GM21447 (cell line): ENCODE results near the gene FOXA3.

Source experiments
- ATAC-seq: cut with Tn5 transposase; IDR thresholded peaks from one replicate; pipeline ENCODE4 v1.9.1; 2021; ENCODE audit not compliant: unreplicated experiment

The FOXA3 gene

DNA sequence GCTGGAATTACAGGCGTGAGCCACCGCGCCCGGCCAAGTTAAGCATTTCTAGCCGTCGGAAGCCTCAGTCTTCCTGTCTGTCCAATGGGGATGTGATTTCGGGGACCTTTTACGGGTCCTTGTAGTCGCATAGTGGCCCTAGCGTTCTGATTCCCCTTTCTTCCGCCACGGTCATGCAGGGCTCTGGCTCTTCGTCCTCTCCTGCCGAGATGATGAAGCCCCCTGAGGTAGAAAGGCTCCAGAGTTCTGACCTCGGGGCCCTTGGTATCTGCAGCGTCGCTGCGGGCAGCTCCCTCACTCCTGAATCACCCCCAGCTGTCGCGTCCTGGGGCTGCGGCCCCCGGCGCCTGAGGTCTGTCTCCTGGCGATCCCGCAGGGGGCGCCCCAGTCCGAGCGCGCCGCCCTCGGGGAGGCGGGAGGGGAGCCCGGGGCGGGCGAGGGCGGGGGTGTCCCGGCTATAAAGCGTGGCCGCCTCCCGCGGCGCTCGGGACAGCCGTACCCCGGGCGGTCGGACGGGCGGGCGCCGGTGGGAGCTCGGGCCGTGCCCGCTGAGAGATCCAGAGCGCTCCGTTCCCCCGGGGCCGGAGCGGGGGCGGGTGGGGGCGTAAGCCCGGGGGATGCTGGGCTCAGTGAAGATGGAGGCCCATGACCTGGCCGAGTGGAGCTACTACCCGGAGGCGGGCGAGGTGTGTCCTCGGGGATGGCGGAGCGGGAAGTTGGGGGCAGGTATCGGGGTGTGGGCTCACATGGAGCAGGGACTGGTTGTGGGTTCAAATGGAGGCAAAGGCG, at the start of gene FOXA3:
Gene FOXA3 (plus strand): TSS at position 487 of the 789 bp plus-strand sequence. CDS start 131 bp downstream, at position 618.
- peak; percentile 42 for ATAC-seq

DNA sequence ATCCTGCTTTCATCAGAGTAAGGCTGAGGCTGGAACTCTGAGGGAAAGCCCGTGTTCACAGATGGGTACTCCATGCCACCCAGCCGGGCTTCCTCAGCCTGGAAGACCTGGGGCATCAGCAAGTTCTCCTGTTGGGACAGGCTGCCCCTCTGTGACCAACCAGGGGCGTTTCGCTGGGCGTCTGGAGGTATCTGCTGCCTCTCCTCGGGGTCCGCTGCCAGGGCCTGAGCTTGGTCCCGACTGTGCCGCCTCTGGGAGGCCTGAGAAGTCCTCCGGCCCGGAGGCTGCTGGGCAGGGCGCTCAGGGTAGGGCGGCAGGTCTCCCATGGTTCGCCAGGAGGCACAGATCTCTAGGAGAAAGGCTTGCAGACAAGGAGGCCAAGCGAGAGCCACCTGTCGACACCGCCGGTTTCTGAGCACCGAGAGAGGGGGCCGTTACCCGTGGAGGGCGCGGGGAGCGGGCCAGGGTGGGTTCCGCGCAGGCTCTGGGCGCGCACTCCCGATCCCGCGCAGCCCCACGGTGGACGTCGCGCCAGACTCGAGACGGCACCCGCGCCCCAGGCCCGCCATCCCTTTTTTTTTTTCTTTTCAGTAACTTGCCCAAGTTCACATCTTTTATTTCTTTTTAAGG, 49.2 kb upstream of the FOXA3 start, which contains the start of gene RSPH6A:
Gene RSPH6A (minus strand): TSS at position 458 of the 630 bp plus-strand sequence. CDS start 132 bp downstream, at position 326.
- ATAC-seq, result no peak

DNA sequence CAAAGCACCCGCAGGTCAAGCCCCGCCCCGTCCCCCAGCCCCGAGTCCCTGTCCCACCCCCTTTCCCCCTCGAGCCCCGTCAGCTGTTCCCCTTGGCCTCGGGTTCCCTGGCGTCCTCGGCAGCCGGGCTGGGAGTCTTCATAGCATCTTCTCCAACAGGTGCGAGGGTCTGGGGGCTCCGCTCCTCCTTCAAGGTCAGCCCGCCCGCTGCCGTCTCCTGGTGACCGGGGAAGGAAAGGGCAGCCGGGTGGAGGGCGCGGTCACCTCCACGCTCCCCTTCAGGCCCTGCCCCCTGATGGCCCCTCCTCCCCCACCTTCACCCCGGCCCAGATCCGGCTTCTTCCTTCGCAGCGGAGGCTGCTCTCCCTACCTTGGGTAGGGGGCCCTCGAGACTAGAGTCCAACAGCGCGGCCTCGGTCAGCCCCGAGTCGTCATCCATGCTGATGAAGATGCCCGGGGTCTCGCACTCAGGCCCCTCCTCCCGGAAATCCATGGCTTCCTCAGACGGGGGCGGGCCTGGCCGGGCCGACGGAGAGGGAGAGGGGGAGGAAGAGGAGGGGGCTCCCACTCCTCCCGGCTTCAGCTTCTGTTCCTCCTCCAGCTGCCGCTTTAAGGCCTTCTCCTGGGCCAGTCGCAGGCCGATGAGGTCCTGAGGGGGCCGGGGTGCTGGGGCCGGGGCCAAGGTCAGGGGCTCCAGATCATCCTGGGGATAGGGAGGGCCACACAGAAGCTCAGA, 48.5 kb upstream of the FOXA3 start:
- ATAC-seq, result no peak

DNA sequence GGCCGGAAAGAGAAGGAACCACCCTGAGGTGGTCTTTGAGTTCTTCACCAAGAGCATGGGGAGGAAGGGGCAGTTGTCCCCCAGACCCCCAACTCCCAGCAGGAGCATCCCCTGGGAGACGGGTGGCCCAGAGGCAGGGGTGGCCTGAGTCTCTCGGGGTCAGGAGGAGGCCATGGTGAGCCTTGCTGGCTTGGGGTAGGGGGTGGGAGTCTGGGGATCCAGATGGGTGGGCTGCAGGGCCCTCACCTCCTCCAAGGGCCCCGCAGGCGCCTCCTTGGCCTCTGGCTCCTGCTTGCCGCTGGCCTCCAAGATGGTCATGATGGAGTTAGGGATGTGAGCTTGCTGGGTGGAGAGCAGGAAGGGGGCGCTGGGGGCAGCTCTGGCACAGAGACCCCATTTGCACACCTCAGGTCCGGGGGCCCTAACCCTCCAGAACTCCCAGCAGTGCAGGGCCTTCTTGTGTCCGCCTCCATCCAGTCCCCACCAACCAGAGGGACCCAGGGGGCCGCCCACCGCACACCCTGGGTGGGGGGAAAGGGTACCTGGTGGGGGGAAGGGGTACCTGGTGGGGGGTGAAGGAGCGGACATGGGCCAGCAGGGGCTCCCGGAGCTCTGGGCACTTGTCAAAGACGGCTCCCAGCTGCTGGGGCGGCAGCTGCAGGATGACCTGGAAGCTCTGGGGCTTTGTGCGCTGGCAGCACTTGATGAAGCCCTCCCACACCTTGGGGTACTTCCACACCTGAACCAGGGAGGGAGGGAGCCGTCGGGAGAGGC, 47.7 kb upstream of the FOXA3 start:
- no peak for ATAC-seq

DNA sequence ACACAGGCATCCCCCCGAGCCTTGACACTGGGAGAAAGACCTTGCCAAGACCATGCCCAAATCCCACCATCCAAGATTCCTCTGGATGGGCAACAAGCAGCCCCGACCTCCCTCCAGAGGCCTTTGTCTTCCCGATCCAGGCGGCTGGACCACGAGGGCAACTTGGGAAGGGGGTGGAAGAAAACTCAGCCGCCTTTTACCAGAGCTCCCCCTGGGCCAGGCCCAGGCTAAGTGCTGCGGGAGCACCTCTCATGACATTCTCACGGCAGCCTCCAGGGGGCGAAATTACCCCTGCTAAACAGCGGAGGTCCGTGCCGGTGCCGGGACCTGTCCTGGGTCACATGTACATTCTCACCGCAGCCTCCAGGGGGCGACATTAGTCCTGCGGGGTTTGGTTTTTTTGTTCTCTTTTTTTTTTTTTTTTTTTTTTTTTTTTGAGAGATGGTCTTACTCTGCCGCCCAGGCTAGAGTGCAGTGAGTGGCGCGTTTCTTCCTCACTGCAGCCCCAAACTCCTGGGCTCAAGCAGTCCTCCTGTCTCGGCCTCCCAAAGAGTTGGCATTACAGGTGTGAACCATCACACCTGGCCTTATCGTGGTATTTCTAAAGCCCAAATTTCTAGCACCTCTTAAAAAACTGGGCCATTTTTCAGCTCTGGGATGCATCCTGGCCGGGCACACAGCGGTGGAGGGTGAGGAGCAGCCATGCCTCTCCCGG, 47.0 kb upstream of the FOXA3 start:
- ATAC-seq, result peak; percentile 88

DNA sequence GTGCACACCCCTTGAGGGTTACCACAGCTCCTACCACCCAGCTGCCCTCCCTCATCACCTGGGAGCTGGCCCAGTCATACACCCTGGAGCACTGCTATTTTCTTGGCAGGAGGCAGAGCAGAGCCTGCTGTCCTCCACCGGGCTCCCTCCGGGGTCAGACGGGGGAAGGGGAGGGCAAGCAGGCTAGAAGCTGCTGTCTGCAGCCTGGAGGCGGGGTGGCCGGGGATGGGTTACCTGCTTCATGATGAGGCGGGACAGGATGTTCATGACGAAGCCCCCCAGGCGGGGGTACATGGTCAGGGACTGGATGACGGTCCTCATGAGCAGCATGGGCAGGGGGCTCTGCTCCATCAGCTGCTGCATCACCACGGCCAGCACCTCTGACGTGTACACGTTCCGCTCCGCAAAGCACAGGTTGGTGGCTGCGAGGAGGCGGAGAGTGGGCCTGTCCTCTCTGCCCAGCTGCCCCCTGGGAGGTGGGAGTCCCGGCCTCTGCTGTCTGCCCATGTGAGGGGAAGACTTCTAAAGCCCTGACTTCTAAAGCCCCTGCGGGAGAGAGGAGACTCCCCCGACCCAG, 46.3 kb upstream of the FOXA3 start:
- no peak for ATAC-seq

DNA sequence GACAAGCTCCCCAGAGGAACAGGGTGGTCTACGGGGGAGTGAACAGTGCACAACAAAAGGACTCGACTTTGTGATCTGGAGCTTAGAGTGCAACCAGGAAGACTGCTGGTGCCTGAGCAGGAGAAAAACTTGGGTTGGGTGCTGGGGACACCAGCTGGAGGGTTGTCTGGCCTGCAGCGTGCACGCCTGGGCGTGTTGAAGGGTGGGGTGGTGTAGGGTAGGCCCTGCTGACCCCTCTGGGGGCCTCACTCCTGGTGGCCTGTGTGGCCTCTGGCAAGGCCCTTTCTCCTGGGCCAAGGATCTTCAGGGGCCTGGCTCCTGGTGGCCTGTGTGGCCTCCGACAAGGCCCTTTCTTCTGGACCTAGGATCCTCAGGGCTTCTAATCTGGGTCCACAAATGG, 44.4 kb upstream of the FOXA3 start:
- no peak for ATAC-seq

DNA sequence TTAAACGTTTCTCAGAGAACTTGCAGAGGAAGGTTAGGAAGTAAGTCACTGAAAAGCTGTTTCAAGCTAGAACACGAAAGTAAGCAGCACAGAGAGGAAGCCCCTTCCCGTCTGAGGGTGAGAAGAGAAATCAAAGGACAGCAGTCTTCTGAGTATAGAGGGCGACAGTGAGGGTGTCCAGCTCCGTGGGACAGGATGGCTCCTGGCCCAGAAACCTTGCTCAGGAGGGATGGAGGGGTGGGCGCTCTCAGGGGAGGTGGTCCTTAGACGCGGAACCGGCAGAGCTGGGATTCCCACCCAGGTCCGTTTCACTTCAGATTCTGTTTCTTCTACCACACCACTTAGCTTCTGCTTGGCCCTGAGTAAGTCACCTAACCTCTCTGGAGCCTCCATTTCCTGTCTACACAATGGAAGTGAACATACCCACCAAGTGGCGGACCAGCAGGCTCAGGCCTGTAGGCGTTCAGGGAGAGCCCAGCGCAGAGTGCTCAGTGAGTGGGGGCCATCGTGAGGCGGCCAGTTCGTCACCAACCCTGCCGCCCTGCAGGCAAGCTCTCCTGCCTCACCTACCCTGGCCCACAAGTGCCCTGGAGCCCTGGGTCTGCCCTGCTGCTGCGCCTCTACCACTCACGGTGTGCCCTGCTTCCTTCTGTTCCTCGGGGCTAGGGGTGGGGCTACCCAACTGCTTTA, 43.6 kb upstream of the FOXA3 start:
- no peak for ATAC-seq

DNA sequence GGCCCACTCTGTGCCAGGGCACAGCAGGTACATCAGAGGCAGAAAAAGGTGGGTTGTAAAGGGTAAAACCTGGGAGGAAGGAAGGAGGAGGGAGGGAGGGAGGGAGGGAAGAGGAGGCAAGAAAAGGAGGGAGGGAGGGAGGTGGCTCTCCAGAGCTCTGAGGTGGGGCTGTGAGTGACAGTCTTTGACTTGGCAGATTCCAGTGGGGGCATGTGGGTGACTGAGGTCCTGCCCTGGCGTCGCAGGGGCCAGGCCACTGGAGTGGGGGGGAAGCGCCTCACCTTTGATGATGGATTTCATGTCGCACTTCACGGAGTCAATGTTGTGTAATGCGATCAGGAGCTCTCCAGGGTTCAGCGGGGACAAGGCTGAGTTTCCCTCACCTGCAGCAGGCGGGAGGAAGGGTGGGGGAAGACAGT, 43.0 kb upstream of the FOXA3 start:
- ATAC-seq, result no peak

DNA sequence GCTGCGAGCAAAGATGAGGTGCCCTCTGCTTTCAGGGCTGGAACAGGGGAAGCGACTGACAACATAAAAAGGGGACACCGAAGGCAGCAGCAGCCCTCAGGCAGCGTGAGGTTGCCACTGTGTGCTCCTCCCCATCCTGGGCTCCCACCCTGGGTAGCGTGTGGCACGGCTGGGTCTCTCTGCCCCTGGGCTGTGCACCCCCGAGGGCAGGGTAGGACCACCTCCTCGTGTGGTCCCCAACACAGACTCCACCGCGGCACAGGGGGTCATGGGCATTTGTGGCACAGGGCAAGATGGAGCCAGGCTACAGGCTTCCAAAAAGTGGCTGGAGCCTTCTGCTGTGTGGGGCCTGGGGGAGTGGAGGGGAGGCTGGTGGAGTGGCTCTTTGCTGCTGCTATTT, 42.6 kb upstream of the FOXA3 start:
- no peak for ATAC-seq

DNA sequence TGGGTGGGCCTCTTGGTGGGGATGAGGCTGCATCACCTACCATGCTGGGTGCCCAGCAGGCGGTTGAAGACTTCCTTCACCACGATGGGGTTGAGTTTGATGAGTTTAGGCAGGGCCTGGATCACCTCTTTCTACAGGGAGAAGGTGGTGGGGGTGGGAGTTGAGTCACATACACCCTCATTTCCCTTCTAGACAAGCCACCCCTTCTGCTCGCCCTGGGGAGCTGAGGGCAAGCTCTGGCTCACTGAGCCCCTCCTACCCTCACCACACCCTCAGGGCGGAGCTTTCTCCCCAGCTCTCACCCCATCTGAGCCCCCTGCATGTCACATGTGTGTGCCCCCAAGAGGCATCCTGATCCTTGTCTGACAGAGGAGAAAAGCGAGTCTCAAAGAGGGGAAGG, 41.4 kb upstream of the FOXA3 start:
- ATAC-seq, result no peak

DNA sequence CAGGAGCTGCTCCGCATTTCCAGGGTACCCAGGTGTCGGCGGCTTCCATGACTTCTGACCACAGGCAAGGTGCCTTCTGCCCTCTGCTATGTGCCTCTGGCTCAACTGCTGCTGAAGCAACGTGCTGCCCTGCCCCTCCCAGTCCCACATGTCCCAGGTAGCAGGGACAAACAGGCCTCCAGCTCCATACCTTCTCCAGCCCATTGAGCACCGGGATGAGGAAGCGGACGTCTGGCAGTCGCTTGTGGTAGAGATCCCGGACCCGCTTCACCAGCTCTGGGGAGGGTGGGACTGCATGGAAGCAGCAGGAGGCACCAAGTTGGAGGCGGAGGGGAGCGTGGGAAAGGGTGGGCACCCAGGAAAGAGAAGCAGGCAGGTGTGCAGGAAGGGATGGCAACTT, 40.9 kb upstream of the FOXA3 start:
- ATAC-seq, result no peak

DNA sequence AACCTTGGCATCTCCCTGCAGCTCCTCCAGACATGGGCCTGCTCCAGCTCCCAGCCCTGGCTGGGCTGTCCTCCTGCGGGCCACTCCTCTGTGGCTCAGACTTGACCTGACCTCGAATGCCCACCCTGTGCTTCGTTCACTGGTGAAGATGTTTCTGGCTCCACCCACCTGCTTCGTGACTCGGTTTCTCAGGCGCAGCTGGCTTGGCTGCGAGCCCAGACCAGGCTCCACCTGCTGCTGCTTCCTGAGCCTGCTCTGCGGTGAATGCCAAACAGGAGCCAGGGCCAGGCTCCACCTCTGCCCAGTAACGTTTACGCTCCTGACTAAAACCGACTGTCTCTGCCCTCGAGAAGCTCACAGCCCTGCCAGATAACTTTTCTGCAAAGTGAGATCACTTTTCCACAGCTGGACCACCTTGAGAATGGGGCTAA, 40.1 kb upstream of the FOXA3 start:
- ATAC-seq, result no peak

DNA sequence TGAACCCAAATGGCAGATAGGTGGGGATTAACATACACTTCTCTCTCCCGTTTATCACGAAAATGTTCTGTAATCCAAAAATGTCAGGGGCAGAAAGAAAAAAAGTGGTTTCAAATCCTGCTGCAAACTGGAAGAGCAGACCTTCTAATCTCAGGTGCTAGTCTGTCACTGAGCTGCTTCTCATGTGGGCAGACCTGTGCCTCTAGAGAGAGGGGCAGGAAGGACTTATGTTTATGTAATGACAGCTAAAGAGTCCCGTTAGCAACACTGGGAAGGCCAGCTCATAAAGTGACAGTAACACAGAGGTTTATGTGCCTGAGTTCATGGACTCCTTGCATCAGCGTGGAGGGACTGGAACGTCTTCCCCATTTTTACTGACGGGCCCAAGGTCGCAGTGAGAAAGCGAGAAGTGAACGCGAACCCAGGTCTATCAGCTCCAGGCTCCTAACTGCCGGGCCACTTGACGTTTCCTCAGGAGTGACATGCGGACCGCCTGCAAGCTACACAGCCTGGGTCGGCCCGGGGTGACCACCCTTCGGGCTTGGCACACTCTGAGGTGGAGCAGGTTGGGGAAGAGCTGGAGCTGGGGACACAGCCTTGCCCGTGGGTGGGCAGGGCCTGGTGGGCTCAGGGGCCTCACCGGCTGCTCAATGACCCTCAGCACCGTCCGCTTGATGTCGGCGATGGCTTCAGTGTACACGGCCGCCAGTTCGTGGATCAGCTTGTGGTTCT, 39.4 kb upstream of the FOXA3 start:
- no peak for ATAC-seq

DNA sequence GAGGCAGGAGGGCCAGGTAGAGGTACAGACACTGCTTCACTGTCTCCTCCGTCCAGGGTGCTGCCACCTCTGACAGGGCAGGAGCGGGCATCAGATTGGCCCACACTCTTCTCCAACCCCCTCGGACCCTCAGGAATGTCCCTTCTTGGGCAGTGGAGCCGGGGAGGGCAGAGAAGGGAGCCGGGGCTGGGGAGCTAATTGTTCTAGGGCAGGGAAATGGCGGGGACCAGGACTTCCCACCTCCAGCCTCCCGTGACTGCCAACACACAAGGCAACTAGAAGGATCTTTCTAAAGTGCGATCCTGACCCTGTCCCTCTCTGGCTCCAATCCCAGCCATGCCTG, 38.9 kb upstream of the FOXA3 start:
- no peak for ATAC-seq

DNA sequence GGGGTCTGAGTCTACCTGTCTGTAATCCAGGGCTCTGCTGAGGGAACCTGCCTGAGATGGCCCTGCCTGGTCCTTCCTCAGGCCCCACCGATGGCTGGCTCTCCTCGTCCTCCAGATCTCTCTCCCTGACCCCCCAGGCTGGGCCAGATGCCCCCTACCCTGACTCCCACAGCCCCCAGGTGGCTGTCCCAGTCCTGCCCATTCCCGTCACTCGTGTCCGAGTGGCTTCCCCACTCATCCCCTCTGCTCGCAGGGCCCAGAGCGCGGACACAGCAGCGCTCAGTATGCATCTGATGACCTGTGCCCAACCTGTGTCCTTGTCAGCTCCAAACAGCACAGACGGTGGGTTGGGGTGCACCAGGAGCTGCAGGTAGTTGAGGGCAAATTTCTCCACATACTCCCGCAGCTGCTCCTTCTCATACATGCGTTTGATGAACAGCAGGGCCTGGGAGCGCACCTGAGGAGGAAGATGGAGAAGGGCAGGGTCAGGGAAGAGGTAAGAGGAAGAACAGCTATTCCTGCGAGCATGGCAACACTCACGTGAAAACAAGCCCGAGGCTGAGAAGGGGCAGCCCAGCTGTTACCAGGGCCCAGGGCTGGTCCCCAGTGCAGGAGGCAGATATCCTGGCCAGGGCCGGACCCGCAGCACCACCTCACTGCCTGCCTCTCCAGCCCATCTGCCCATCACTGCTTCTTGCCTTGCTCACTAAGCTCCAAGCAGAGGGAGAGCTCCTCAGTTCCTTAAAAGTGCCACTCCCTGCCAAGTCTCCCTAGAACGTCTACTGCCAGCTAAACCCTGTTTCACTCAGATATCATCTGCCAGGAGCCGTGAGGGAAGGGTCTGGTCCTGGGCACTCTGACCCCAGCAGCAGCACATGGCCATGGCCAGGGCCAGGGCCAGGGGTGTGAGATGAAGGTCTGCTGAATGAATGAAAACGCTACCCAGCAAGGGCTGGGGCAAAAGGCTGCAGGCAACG, 37.9 kb upstream of the FOXA3 start:
- no peak for ATAC-seq

DNA sequence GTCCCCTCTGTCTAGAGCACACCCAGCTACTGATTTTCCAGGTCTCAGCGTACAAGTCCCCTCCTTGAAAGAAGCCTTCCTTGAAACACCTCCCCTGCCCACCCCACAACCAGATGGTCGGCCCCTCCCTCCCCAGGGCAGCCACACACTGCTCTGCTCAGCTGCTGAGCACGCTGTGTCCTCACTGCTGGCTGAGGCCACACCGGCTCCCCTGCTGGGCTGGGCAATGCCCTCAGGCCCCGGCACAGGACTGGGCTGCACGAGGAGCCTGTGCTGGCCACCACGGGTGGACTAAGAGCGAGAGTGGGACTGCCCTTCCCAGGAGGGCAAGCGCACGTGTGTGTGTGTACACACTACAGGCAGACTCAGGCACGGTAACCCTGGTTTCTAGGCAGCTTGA, 37.2 kb upstream of the FOXA3 start:
- ATAC-seq, result no peak
